Cardiac muscle cell (in vitro differentiated cells and primary cell): ENCODE data around the gene MEGF6. TPM values are rescaled to one million over a fixed set of nuclear protein-coding genes. Genes with fewer than 3 reads are reported as not detected.

Source experiments
- DNase-seq, 2 donors: peaks; one replicate each; pipeline versions ENCODE4 v3.0.0 to v3.0.0-alpha.2; 2010 to 2017; ENCODE audit warnings: low read depth in 1 of 2, low spot score in 1 of 2
- H3K27ac ChIP-seq: fragments of 200-600 bp; sonication (generic); 2 replicates; pipeline ENCODE4 v1.5.1; 2016
- H3K27me3 ChIP-seq: fragments of 200-600 bp; sonication (generic); 2 replicates; pipeline ENCODE4 v1.6.0; 2016; ENCODE audit warnings: control low read depth
- H3K36me3 ChIP-seq: fragments of 200-600 bp; sonication (generic); 2 replicates; pipeline ENCODE4 v1.5.1; 2016; ENCODE audit warnings: control low read depth
- H3K4me1 ChIP-seq: fragments of 200-600 bp; sonication (generic); 2 replicates; pipeline ENCODE4 v1.8.1; 2017; ENCODE audit warnings: low read depth, mild to moderate bottlenecking, mixed run types
- H3K4me3 ChIP-seq: fragments of 200-600 bp; sonication (generic); 2 replicates; pipeline ENCODE4 v1.5.1; 2016; ENCODE audit warnings: mild to moderate bottlenecking
- H3K9me3 ChIP-seq: fragments of 200-600 bp; sonication (generic); 2 replicates; pipeline ENCODE4 v1.5.1; 2017; ENCODE audit warnings: low read depth, mild to moderate bottlenecking, control low read depth
- polyA plus RNA-seq: library from polyadenylated mRNA; unstranded; fragments of >200 nt; fragmentation: Nextera tagmentation; extraction: Ambion mirVana; gene quantifications from 2 replicates; pipeline ENCODE4 v1.2.1, GENCODE V29; 2016
- total RNA-seq: library from RNA; depleted of rRNA; stranded (reverse); fragments of >200 nt; gene quantifications from 2 replicates; pipeline ENCODE4 v1.2.3, GENCODE V29; 2016
- TF ChIP-seq, protein P1 (sequence below): IDR thresholded peaks from 2 replicates; pipeline ENCODE4 v1.5.1; 2012; ENCODE audit warnings: low read depth, mild to moderate bottlenecking, low read length

Gene MEGF6
- total and polyA plus RNA-seq, 2 experiments from 2014 or later: 11.1 to 31.7 TPM

DNA sequence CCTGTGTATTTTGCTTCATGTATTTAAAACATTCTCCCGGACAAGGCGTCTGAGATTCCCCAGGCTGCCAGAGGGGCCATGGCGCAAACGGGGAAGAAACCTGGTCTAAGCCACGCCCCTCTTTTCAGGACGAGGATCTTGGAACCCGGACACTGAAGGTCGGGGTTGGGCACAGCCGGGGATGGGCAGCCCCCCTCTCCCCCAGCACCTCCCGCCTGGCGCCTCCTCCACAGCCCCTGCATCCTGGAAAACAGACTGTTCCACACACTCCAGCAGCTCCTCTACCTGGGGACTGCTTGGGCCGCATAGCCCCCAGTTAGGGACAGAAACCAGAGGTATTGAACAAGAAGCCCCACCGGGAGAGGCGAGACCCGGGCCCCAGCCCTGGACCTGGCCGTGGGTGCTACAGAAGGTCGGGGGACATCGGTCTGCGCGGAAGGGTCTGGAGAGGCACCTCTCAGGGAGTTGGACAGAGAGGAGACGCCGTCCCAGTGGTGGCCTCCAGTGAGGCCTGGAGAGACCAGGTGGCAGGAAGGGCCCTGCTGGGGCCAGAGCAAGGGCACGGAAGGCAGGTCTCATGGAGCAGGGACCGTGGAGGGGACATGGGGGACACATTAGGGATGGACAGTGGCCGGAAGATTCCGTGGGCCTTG lies 46.4 kb upstream of the MEGF6 start:
- Histone ChIP-seq H3K36me3 (no peaks in the 10 kb centered on the region), H3K4me1 (no peaks in the 10 kb centered on the region), H3K4me3 (no peak overlapping the region), H3K9me3 (no peaks in the 10 kb centered on the region), H3K27me3 (peaks cover 74% of the 10 kb centered on the region), H3K27ac (no peak overlapping the region)
- no peak for DNase-seq
- TF ChIP-seq, protein P1, sequence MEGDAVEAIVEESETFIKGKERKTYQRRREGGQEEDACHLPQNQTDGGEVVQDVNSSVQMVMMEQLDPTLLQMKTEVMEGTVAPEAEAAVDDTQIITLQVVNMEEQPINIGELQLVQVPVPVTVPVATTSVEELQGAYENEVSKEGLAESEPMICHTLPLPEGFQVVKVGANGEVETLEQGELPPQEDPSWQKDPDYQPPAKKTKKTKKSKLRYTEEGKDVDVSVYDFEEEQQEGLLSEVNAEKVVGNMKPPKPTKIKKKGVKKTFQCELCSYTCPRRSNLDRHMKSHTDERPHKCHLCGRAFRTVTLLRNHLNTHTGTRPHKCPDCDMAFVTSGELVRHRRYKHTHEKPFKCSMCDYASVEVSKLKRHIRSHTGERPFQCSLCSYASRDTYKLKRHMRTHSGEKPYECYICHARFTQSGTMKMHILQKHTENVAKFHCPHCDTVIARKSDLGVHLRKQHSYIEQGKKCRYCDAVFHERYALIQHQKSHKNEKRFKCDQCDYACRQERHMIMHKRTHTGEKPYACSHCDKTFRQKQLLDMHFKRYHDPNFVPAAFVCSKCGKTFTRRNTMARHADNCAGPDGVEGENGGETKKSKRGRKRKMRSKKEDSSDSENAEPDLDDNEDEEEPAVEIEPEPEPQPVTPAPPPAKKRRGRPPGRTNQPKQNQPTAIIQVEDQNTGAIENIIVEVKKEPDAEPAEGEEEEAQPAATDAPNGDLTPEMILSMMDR: no peak

DNA sequence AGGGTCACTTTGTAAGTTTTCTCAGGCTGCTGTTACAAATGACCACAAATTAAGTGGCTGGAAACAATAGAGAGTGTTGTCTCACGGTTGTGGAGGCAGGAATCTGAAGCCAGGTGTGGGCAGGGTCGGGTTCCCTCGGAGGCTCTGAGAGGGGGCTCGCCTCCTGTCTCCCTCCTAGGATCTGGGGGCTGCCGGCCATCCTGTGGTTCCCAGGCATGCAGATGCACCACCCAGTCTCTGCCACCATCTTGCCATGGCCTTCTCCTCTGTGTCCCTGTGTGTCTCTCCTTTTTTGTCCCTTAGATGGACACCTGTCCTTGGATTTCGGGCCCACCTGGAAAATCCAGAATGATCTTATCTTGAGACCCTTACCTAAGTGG lies 45.8 kb upstream of the MEGF6 start:
- Histone ChIP-seq H3K27ac (no peak overlapping the region), H3K9me3 (no peaks in the 10 kb centered on the region), H3K4me1 (no peaks in the 10 kb centered on the region), H3K27me3 (peaks cover 75% of the 10 kb centered on the region), H3K36me3 (no peaks in the 10 kb centered on the region), H3K4me3 (no peak overlapping the region)
- TF ChIP-seq, protein P1: no peak
- DNase-seq: no peak

DNA sequence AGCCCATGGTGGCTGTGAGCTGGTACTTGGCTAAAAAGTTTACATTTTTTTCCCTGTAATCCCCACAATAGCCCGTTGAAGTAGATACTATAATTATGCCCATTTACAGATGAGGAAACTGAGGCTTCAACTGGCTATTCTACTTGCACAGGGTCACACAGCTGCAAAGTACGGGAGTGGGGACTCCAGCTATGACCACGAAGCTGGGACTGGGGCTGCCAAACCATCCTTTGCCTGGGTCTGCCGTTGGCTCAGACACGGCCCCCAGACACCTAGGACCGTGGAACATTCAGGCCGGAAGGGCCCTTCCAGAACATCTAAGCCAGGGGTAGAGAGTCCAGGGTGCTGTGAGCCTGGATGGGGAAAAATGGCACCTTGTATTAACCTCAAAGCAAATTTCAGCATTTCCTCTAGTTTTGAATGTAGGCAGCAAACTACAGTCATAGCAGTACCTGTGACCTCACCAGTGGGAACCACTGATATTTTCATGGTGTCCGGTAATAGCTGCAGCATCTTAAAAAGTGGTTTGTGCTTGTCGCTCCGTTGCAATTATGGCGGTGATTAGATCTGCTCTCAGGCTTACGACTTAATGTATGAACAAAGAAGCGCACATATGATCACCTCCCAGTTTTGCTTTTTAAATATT lies 45.3 kb upstream of the MEGF6 start:
- Histone ChIP-seq H3K9me3 (no peaks in the 10 kb centered on the region), H3K4me3 (no peak overlapping the region), H3K4me1 (no peaks in the 10 kb centered on the region), H3K27me3 (peaks cover 78% of the 10 kb centered on the region), H3K36me3 (no peaks in the 10 kb centered on the region), H3K27ac (no peak overlapping the region)
- TF ChIP-seq, protein P1: no peak
- DNase-seq: no peak

DNA sequence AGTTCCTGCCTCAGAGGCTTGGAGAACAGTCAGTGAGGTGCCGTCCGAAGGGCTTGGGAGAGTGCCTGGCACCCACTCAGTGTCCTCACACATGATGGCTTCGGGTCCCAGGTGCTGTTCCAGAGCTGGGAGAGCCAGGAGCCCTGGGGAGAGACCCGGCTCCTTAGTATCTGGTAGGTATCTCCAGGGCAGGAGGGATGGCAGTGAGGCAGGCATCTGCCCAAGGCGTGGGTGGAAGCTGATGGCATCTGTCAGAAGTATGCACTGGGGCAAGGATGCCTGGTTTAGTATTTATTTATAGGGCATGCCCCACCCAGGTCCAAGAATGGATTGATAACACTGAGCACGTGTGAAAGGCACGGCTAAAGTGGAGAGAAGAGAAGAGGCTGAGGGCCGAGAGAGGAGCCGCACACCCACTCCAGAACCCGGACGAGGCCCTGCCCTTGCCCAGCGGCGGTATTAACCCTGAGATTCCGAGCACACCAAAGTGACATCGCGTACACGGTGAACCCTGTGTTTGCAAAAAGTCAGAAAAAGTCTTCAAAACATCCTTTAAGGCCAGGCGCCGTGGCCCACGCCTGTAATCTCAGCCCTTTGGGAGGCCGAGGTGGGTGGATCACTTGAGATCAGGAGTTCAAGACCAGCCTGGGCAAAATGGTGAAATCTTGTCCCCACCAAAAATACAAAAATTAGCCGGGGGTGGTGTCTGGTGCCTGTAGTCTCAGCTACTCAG lies 43.4 kb upstream of the MEGF6 start:
- Histone ChIP-seq H3K27me3 (peaks cover 80% of the 10 kb centered on the region), H3K4me3 (no peak overlapping the region), H3K27ac (no peak overlapping the region), H3K36me3 (no peaks in the 10 kb centered on the region), H3K4me1 (no peaks in the 10 kb centered on the region), H3K9me3 (no peaks in the 10 kb centered on the region)
- TF ChIP-seq, protein P1: no peak
- no peak for DNase-seq

DNA sequence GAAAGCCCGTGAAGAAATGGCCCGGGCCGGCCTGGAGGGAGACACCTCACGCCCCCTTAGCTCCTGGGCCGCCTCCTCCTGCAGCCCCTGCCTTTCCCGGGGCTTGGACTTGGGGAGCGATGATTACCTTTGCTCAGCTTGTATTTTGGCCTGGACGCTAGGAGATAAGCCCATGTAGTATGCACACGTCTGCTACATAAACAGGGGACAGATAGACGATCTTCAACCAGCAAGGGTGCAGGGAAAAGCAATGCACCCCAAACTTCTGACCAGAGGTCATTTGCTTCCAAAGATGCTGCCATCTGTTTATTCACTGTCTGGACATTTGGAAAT lies 41.9 kb upstream of the MEGF6 start:
- Histone ChIP-seq H3K36me3 (no peaks in the 10 kb centered on the region), H3K27ac (no peak overlapping the region), H3K4me3 (no peak overlapping the region), H3K9me3 (no peaks in the 10 kb centered on the region), H3K4me1 (no peaks in the 10 kb centered on the region), H3K27me3 (peaks cover 80% of the 10 kb centered on the region)
- TF ChIP-seq, protein P1: no peak
- no peak for DNase-seq
